HUES6 (cell line): ENCODE measurements around the gene MANSC1.

Experiments used
- H3K27ac ChIP-seq: 2 replicates; pipeline ENCODE4 v1.7.0; 2013; ENCODE audit warnings: low read depth, mild to moderate bottlenecking, low read length, inconsistent platforms
- H3K27me3 ChIP-seq: 2 replicates; pipeline ENCODE4 v1.6.1; 2013; ENCODE audit warnings: low read length; ENCODE audit not compliant: control insufficient read depth, insufficient read depth
- H3K36me3 ChIP-seq: 2 replicates; pipeline ENCODE4 v1.6.1; 2013; ENCODE audit warnings: low read length; ENCODE audit not compliant: control insufficient read depth, insufficient read depth
- H3K4me1 ChIP-seq: 2 replicates; pipeline ENCODE4 v1.6.1; 2013; ENCODE audit warnings: low read length; ENCODE audit not compliant: control insufficient read depth, insufficient read depth
- H3K4me3 ChIP-seq: 2 replicates; pipeline ENCODE4 v1.5.1; 2013; ENCODE audit warnings: low read depth, low read length
- H3K9ac ChIP-seq: one replicate; pipeline ENCODE4 v1.6.1; 2013; ENCODE audit warnings: mild to moderate bottlenecking, low read length
- H3K9me3 ChIP-seq: 2 replicates; pipeline ENCODE4 v1.6.1; 2013; ENCODE audit warnings: low read depth, low read length; ENCODE audit not compliant: control insufficient read depth, insufficient read depth

MANSC1 gene

GRCh38 chr12:12349711-12350665 is at the start of gene MANSC1:
TSS of gene MANSC1 (minus strand) at chr12:12350242. CDS start at chr12:12343314, 6,928 bp downstream.
- Histone ChIP-seq H3K36me3 (no peaks in the 10 kb centered on the region), H3K27ac (no peak within 1 kb of the TSS), H3K9ac (peak within 1 kb of the TSS; percentile 50), H3K4me1 (peaks cover 20% of the 10 kb centered on the region; the same call in 1 of the 2 replicates), H3K4me3 (peak within 1 kb of the TSS; percentile 80), H3K9me3 (no peaks in the 10 kb centered on the region), H3K27me3 (peaks cover 20% of the 10 kb centered on the region; the same call in 1 of the 2 replicates)

DNA sequence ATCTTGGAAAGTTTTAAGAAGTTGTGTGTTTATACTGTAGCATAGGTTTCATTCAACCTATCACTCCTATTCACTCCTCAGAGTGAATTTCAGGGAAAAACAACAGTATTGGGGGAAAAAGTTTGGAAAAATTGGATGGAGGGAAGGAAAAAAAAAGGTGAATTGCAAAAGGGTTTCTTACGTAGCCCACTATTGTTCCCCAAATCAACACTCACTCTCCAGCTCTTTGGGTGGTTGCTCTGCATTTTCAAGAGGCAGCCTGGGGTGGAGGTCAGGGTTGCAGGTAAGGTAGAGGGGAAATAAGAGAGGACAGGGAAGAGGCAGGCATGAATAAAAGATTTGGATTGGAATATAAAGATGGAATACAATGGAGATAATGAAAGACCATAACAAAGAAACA is 49.1 kb upstream of the MANSC1 start:
- no peak overlapping the region; the same call in 1 of the 2 replicates for H3K27ac ChIP-seq
- H3K36me3 ChIP-seq, result no peaks in the 10 kb centered on the region
- no peaks in the 10 kb centered on the region for H3K9me3 ChIP-seq
- no peaks in the 10 kb centered on the region for H3K27me3 ChIP-seq
- H3K4me3 ChIP-seq, result no peak overlapping the region
- peaks cover 21% of the 10 kb centered on the region for H3K4me1 ChIP-seq
- H3K9ac ChIP-seq, result no peak overlapping the region

- no peak overlapping the region for H3K9ac ChIP-seq
- H3K4me3 ChIP-seq, result no peak overlapping the region
- no peaks in the 10 kb centered on the region for H3K36me3 ChIP-seq
- no peaks in the 10 kb centered on the region for H3K9me3 ChIP-seq
- peaks cover 21% of the 10 kb centered on the region for H3K4me1 ChIP-seq
- no peaks in the 10 kb centered on the region for H3K27me3 ChIP-seq
- no peak overlapping the region for H3K27ac ChIP-seq
These were observed 48.2 kb upstream of the MANSC1 start for GRCh38 chr12:12398026-12398859.

- H3K4me1 ChIP-seq, result peaks cover 21% of the 10 kb centered on the region
- H3K9ac ChIP-seq, result no peak overlapping the region
- H3K4me3 ChIP-seq, result no peak overlapping the region
- H3K36me3 ChIP-seq, result no peaks in the 10 kb centered on the region
- H3K27me3 ChIP-seq, result no peaks in the 10 kb centered on the region
- no peak overlapping the region for H3K27ac ChIP-seq
- H3K9me3 ChIP-seq, result no peaks in the 10 kb centered on the region
These were observed 47.1 kb upstream of the MANSC1 start for GRCh38 chr12:12397184-12397583.

- Histone ChIP-seq H3K36me3 (no peaks in the 10 kb centered on the region), H3K4me3 (no peak overlapping the region), H3K4me1 (peaks cover 21% of the 10 kb centered on the region), H3K9ac (no peak overlapping the region), H3K27me3 (no peaks in the 10 kb centered on the region), H3K9me3 (no peaks in the 10 kb centered on the region), H3K27ac (no peak overlapping the region)
These were observed 46.7 kb upstream of the MANSC1 start for GRCh38 chr12:12396694-12397093.

DNA sequence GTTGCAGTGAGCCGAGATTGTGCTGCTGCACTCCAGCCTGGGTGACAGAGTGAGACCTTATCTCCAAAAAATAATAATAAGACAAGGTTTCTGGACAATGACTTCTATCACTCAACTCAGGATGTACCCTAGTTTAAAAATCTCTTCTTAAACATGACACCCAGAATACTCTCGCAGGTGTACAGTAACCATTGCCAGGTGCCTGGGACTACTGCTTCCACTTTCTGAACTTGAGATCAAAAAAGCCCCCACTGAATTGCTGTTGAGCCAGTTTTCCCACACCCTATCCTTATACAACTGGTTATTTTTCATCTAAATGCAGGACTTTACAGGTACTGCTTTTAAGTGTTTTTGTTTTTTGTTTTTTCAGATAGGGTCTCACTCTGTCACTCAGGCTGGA is 43.1 kb upstream of the MANSC1 start:
- Histone ChIP-seq H3K36me3 (no peaks in the 10 kb centered on the region), H3K9me3 (no peaks in the 10 kb centered on the region)

DNA sequence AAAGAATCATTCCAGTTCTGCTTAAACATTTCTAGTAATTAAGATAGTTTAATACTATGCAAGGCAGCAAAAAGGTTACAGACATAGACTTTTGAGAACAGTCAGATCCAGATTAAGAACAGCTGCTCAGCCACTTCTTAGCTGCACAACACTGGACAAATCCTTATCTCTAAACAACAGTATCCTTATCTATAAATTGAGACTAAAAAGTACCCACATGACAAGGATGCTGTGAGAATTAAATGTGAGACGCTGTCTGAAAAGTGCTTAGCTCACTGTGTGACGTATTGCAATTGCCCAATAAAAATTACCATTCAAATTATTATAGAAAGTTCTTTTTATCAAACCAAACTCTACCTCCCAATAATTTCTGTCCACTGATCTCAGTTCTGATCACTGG is 42.4 kb upstream of the MANSC1 start:
- Histone ChIP-seq H3K36me3 (no peaks in the 10 kb centered on the region), H3K4me3 (no peak overlapping the region)

More for the DNA sequence above, 43.1 kb upstream of the MANSC1 start:
- H3K4me1 ChIP-seq, result peaks cover 3% of the 10 kb centered on the region; the same call in 1 of the 2 replicates
- no peak overlapping the region for H3K4me3 ChIP-seq
- H3K27ac ChIP-seq, result no peak overlapping the region
- H3K9ac ChIP-seq, result no peak overlapping the region
- H3K27me3 ChIP-seq, result no peaks in the 10 kb centered on the region

DNA sequence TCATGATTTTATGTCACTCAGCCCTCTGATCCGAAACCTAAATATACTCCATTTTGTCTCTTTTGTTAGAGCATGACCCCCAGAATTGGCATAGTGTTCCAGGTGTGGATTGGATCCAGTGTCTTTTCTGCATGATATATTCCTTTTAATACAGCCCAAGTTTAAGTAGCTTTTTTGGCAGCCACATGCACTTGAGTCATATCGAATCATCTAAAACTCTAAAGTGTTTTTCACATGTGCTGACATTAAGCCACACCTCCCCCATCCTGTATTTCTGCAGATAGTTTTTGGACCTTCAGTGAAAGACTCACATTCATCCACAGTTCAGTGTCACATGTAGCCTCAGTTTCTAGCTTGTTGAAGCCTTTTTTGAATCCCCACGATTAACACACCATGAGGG is 37.5 kb upstream of the MANSC1 start:
- Histone ChIP-seq H3K27me3 (no peaks in the 10 kb centered on the region), H3K36me3 (no peaks in the 10 kb centered on the region), H3K4me1 (peaks cover 16% of the 10 kb centered on the region), H3K27ac (no peak overlapping the region), H3K4me3 (no peak overlapping the region), H3K9ac (no peak overlapping the region), H3K9me3 (0 out of 2 replicates have a peak, but pooled peaks cover 2% of the 10 kb centered on the region)

More for the DNA sequence above, 42.4 kb upstream of the MANSC1 start:
- Histone ChIP-seq H3K27me3 (no peaks in the 10 kb centered on the region), H3K9me3 (no peaks in the 10 kb centered on the region), H3K9ac (no peak overlapping the region), H3K4me1 (no peaks in the 10 kb centered on the region), H3K27ac (no peak overlapping the region)

DNA sequence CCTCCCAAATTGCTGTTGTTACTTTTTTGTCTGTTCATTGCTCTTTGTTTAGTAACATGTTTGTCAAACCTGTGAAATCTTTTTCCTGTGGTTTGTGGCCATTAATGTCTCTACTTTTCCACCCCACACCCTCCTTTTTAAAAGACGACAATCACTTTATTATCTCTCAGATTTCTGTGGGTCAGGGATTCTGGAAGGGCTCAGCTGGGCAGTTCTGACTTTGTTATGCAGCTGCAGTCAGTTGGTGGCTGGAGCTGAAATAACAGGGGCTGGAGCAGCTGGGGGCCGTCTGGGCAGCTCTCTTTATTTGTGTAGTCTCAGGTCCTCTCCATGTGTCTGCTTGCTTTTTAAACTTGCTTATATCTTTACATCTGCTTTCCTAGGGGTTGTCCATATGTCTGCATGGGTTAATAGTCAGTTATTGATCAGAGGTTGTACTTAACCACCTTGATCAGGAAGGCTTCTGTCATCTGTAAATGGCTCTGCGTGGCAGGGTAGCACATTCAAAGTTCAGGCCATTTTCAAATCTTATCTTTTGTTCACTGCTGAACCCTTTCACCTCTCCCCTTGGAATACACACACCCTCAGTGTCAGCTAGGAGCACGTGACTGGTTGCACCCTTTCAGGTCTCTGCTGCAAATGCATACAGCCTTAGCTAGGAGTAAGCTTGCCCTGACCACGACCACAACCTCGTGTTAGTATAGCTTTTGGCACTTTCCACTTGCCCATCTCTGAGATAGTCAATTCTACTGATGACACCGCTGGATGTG is 34.7 kb upstream of the MANSC1 start:
- Histone ChIP-seq H3K27me3 (no peaks in the 10 kb centered on the region), H3K9ac (no peak overlapping the region), H3K4me3 (no peak overlapping the region; the same call in 1 of the 2 replicates), H3K27ac (peak overlapping the region; percentile 24; the same call in 1 of the 2 replicates), H3K9me3 (peaks cover 7% of the 10 kb centered on the region; the same call in 1 of the 2 replicates), H3K4me1 (peaks cover 16% of the 10 kb centered on the region), H3K36me3 (0 out of 2 replicates have a peak, but pooled peaks cover 3% of the 10 kb centered on the region)

DNA sequence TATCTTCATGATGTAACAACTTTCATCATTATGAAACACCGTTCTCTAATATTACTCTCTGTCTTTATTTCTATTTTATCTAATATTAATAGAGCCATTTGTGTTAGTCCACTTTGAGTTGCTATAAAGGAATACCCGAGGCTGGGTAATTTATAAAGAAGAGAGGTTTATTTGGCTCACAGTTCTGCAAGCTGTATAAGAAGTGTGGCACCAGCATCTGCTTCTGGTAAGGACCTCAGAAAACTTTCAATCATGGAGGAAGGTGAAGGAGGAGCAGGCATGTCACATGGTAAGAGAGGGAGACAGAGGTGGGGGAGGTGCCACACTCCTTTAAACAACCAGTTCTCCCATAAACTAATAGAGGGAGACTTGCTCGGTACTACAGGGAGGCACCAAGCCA is 31.9 kb upstream of the MANSC1 start:
- Histone ChIP-seq H3K4me1 (peaks cover 16% of the 10 kb centered on the region), H3K9me3 (peaks cover 7% of the 10 kb centered on the region; the same call in 1 of the 2 replicates), H3K36me3 (0 out of 2 replicates have a peak, but pooled peaks cover 3% of the 10 kb centered on the region), H3K27me3 (no peaks in the 10 kb centered on the region), H3K9ac (no peak overlapping the region), H3K4me3 (no peak overlapping the region), H3K27ac (no peak overlapping the region)
